Measurements from ENCODE around the gene RTKN2.
A peak's percentile ranks its signal among the peaks of the same experiment; 100 is the strongest.

Gene RTKN2

DNA sequence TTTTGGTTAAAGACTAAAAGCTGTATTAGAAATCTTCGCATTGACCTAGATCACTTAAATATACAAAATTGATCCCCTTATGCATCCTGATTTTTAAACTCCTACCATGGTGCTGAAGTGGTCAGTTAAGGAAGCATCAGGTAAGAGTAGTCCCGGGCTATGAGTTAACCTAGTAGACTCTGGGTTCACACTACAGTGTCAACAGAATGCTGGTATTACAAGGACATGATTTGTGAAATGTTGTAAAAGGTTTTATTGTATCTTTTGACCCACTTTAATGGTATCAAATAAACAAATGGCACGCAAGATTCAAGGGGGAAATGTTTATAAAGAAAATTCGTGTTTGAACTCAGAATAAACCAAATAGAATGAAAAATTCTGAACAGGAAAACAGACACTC, 36.8 kb downstream of the RTKN2 start:
- DNase-seq (ENCODE audit: low read depth, low spot score): no peak
- no peak overlapping the region for H3K4me3 ChIP-seq (ENCODE audit: low read depth, low read length)
- in situ Hi-C loops (cut with HindIII; ENCODE audit: low sequenced_read_pairs): no loop called here
- no peak for TF ChIP-seq CTCF (IDR thresholded peaks at IDR 0.05; ENCODE audit: low read depth, low read length)

GRCh38 chr10:62231371-62231770, 37.3 kb downstream of the RTKN2 start:
- no peak for TF ChIP-seq CTCF (IDR thresholded peaks at IDR 0.05; ENCODE audit: low read depth, low read length)
- H3K4me3 ChIP-seq (ENCODE audit: low read depth, low read length): no peak overlapping the region
- peak; percentile 83 for DNase-seq (ENCODE audit: low read depth, low spot score)
- in situ Hi-C loops (cut with HindIII; ENCODE audit: low sequenced_read_pairs): no loop called here

GRCh38 chr10:62230344-62231121, 38.1 kb downstream of the RTKN2 start:
- peak; percentile 44 for DNase-seq (ENCODE audit: low read depth, low spot score)
- in situ Hi-C loops (cut with HindIII; ENCODE audit: low sequenced_read_pairs): no loop called here
- TF ChIP-seq CTCF (IDR thresholded peaks at IDR 0.05; ENCODE audit: low read depth, low read length): no peak
- no peak overlapping the region for H3K4me3 ChIP-seq (ENCODE audit: low read depth, low read length)

DNA sequence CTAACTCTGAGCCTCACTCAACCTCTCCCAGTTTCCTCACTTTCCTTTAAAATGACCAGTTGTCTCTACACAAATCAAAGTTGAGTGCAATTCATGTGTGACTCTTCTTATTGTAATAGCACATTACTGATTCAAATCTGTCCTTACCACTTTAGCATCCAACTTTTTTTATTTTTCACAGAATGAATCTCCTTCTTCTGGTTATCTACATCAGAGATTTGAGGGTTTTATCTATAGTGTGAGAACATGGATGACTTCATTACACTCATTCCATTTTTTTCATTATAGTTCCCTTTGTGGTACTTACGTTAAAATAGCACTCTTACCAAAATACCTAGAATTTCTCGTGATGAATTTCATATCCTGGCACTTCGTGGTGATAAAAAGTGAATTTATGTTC, 43.3 kb downstream of the RTKN2 start:
- no peak for DNase-seq (ENCODE audit: low read depth, low spot score)
- TF ChIP-seq CTCF (IDR thresholded peaks at IDR 0.05; ENCODE audit: low read depth, low read length): no peak
- in situ Hi-C loops (cut with HindIII; ENCODE audit: low sequenced_read_pairs): no loop called here
- H3K4me3 ChIP-seq (ENCODE audit: low read depth, low read length): no peak overlapping the region

DNA sequence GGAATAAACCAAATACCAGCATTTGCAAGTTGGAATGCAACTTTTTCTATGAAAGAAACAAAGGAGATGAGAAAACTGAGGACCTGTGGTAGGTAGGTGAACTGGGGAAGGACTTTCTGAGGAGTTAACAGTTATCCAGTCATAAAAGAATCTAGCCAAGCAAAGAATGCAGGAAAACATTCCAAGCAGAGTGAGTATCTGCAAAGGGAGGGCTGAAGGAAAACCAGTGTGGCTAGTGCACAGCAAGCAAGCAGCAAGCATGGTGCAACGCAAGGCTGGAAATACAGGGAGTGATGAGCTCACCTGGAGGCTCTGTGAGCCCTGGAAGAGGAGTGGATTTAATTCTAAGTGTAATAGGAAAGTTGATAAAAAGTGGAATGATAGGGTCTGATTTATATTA, 44.0 kb downstream of the RTKN2 start:
- in situ Hi-C loops (cut with HindIII; ENCODE audit: low sequenced_read_pairs): no loop called here
- H3K4me3 ChIP-seq (ENCODE audit: low read depth, low read length): no peak overlapping the region
- TF ChIP-seq CTCF (IDR thresholded peaks at IDR 0.05; ENCODE audit: low read depth, low read length): no peak
- peak; percentile 65 for DNase-seq (ENCODE audit: low read depth, low spot score)

DNA sequence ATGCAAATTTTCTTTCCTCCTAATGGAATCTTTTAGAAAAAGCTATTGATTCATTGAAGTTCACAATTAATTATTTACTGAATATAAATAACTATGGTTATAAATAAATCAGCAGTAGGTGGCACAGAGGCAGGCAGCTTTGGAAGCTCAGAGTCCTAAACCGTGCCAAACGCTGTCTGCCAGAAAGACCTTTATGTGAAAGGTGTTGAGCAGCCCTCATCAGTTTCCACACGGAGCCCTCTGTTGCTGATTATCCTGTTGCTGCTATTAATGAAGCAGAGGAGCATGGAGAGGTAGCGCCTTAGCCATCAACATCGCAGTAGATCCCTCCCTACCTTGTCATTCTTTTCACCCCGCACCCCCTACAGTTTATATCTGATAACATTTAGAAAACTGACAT, 51.0 kb downstream of the RTKN2 start:
- no peak for TF ChIP-seq CTCF (IDR thresholded peaks at IDR 0.05; ENCODE audit: low read depth, low read length)
- H3K4me3 ChIP-seq (ENCODE audit: low read depth, low read length): no peak overlapping the region
- in situ Hi-C loops (cut with HindIII; ENCODE audit: low sequenced_read_pairs): no loop called here
- DNase-seq (ENCODE audit: low read depth, low spot score): no peak
